ENCODE data around the gene SIPA1.

Gene SIPA1

DNA sequence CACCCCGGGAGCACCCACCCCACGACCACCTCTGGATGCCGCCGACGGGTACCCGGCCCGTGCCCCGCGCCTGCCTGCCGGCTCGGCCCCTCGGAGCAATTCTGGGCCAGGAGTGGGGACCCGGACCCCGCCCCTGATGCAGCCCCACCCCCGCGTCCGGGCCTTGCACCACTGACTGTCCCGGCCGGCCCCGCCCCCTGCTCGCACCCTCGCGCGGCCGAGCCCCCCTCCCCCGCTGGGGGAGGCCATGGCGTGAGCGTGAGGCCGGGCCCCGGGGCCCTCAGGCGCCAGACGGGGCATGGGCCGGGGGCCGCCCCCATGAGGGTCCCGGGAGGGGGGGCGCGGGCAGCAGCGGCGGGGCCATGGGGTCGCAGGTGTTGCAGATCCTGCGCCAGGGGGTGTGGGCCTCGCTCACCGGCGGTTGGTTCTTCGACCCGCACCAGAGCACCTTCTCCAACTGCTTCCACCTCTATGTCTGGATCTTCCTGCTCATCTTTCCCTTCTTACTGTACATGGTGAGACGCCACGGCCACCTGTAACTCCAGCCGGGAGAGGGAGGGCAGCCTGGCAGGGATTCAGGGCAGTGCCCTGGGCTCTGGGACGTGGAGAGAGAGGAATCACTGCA lies 21.8 kb upstream of the SIPA1 start:
- H3K9me3 ChIP-seq (ENCODE audit: insufficient read depth, low read length): no peaks in the 10 kb centered on the region
- peaks cover 38% of the 10 kb centered on the region for H3K4me1 ChIP-seq (ENCODE audit: insufficient read depth, insufficient read length)
- TF ChIP-seq ZNF274 (IDR thresholded peaks at IDR 0.05; ENCODE audit: low read depth, low read length) (no peak), SUZ12 (IDR thresholded peaks at IDR 0.05; ENCODE audit: extremely low read depth, insufficient read depth, insufficient read length) (no peak), YY1 (IDR thresholded peaks at IDR 0.05; ENCODE audit: insufficient read depth, insufficient read length) (no peak)
- no peak for DNase-seq (ENCODE audit: low read depth, low spot score)
- H3K36me3 ChIP-seq (ENCODE audit: insufficient read depth, insufficient read length, low read length): peaks cover 70% of the 10 kb centered on the region
- H3K27me3 ChIP-seq (ENCODE audit: insufficient read depth, insufficient read length): no peaks in the 10 kb centered on the region
- peak overlapping the region; percentile 98 for H3K9ac ChIP-seq (ENCODE audit: insufficient read length, low read depth)
- H3K4me3 ChIP-seq (ENCODE audit: insufficient read length, low read depth): peak overlapping the region; percentile 87

DNA sequence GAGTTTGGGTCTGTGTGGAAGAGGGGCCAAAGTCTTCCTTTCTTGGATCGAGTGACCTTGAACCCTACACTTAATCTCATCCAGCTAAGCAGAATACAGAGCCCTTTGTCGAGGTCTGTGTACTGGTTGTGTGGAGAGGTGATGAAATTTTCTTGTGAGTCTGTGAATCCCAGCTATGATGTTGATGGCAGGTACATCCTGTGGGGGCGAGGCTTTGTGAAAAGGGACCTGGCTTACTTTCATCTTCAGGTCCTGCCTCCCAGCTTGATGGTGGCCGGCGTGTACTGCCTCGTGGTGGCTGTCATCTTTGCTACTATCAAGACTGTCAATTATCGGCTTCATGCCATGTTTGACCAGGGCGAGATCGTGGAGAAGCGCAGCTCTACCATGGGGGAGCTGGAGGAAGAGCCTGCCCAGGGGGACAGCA lies 21.3 kb upstream of the SIPA1 start:
- Histone ChIP-seq H3K9ac (ENCODE audit: insufficient read length, low read depth) (peak overlapping the region; percentile 98), H3K4me3 (ENCODE audit: insufficient read length, low read depth) (peak overlapping the region; percentile 87), H3K9me3 (ENCODE audit: insufficient read depth, low read length) (no peaks in the 10 kb centered on the region), H3K27me3 (ENCODE audit: insufficient read depth, insufficient read length) (no peaks in the 10 kb centered on the region), H3K4me1 (ENCODE audit: insufficient read depth, insufficient read length) (peaks cover 35% of the 10 kb centered on the region), H3K36me3 (ENCODE audit: insufficient read depth, insufficient read length, low read length) (peaks cover 72% of the 10 kb centered on the region)
- DNase-seq (ENCODE audit: low read depth, low spot score): no peak
- TF ChIP-seq ZNF274 (IDR thresholded peaks at IDR 0.05; ENCODE audit: low read depth, low read length) (no peak), YY1 (IDR thresholded peaks at IDR 0.05; ENCODE audit: insufficient read depth, insufficient read length) (no peak), SUZ12 (IDR thresholded peaks at IDR 0.05; ENCODE audit: extremely low read depth, insufficient read depth, insufficient read length) (no peak)

DNA sequence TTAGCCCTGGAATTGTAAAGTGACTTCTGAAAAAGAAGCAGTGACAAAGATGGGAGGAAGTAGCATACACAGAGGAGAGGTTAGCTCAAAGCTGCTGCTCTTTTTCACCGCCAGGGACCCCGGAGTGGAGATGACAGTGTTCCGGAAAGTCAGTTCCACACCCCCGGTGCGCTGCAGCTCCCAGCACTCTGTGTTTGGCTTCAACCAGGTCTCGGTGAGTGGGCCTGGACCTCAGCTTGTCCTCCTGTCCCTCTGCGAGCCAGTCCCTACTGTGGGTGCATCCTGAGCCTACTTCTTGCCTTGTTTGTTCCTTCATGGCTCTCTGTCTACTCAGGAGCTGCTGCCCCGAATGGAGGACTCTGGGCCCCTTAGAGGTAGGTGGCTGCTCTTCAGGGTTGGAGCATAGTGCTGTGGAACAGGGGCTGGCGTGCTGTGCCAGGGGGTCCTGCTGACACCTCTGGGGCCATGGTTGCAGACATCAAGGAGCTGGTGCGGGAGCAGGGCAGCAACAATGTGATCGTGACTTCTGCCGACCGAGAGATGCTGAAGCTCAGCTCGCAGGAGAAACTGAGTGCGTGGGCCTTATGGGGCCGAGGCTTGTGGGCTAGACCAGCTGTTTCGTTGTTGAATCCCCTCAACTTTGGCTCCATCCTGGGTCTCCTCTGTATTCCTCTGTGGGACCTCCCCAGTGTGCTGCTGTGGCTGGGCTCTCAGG lies 20.6 kb upstream of the SIPA1 start:
- no peak for TF ChIP-seq YY1 (IDR thresholded peaks at IDR 0.05; ENCODE audit: insufficient read depth, insufficient read length)
- no peak for TF ChIP-seq SUZ12 (IDR thresholded peaks at IDR 0.05; ENCODE audit: extremely low read depth, insufficient read depth, insufficient read length)
- no peak for TF ChIP-seq ZNF274 (IDR thresholded peaks at IDR 0.05; ENCODE audit: low read depth, low read length)
- no peaks in the 10 kb centered on the region for H3K9me3 ChIP-seq (ENCODE audit: insufficient read depth, low read length)
- peaks cover 72% of the 10 kb centered on the region for H3K36me3 ChIP-seq (ENCODE audit: insufficient read depth, insufficient read length, low read length)
- no peak for DNase-seq (ENCODE audit: low read depth, low spot score)
- H3K27me3 ChIP-seq (ENCODE audit: insufficient read depth, insufficient read length): no peaks in the 10 kb centered on the region
- peaks cover 28% of the 10 kb centered on the region for H3K4me1 ChIP-seq (ENCODE audit: insufficient read depth, insufficient read length)
- H3K4me3 ChIP-seq (ENCODE audit: insufficient read length, low read depth): no peak overlapping the region
- peak overlapping the region; percentile 98 for H3K9ac ChIP-seq (ENCODE audit: insufficient read length, low read depth)

DNA sequence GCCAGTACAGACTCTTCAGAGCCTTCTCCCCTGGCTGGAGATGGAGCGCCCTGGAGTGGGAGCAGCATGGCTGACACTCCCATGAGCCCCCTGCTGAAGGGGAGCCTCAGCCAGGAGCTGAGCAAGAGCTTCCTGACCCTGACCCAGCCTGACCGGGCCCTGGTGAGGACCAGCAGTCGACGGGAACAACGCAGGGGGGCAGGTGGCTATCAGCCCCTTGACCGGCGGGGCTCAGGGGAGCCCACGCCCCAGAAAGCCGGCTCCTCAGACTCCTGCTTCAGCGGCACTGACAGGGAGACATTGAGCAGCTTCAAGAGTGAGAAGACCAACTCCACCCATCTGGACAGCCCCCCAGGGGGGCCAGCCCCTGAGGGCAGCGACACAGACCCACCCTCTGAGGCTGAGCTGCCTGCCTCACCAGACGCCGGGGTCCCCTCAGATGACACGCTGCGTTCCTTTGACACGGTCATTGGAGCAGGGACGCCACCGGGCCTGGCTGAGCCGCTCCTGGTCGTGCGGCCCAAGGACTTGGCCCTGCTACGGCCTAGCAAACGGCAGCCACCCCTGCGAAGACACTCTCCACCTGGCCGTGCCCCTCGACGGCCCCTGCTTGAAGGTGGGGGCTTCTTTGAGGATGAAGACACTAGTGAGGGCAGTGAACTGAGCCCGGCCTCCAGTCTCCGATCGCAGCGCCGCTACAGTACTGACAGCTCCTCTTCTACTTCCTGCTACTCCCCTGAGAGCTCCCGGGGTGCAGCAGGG lies 19.7 kb upstream of the SIPA1 start:
- TF ChIP-seq SUZ12 (IDR thresholded peaks at IDR 0.05; ENCODE audit: extremely low read depth, insufficient read depth, insufficient read length) (no peak), ZNF274 (IDR thresholded peaks at IDR 0.05; ENCODE audit: low read depth, low read length) (no peak), YY1 (IDR thresholded peaks at IDR 0.05; ENCODE audit: insufficient read depth, insufficient read length) (no peak)
- H3K36me3 ChIP-seq (ENCODE audit: insufficient read depth, insufficient read length, low read length): peaks cover 69% of the 10 kb centered on the region
- DNase-seq (ENCODE audit: low read depth, low spot score): no peak
- H3K4me1 ChIP-seq (ENCODE audit: insufficient read depth, insufficient read length): peaks cover 19% of the 10 kb centered on the region
- no peaks in the 10 kb centered on the region for H3K27me3 ChIP-seq (ENCODE audit: insufficient read depth, insufficient read length)
- H3K9me3 ChIP-seq (ENCODE audit: insufficient read depth, low read length): no peaks in the 10 kb centered on the region
- H3K4me3 ChIP-seq (ENCODE audit: insufficient read length, low read depth): no peak overlapping the region
- H3K9ac ChIP-seq (ENCODE audit: insufficient read length, low read depth): no peak overlapping the region

DNA sequence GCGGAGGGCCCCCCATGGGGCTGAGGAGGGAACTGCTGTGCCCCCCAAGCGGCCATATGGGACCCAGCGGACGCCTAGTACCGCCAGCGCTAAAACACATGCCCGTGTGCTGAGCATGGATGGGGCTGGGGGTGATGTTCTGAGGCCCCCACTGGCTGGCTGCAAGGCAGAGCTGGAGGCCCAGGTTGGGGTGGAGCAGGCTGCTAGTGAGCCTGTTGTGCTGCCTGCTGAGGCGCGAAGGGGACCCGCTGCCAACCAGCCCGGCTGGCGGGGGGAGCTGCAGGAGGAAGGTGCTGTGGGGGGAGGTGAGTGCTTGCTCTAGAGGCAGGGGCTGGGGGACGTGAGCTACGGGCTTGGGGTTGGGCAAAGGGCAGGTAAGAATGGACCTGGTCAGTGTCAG lies 19.1 kb upstream of the SIPA1 start:
- H3K36me3 ChIP-seq (ENCODE audit: insufficient read depth, insufficient read length, low read length): peaks cover 73% of the 10 kb centered on the region
- H3K4me3 ChIP-seq (ENCODE audit: insufficient read length, low read depth): no peak overlapping the region
- peaks cover 16% of the 10 kb centered on the region for H3K4me1 ChIP-seq (ENCODE audit: insufficient read depth, insufficient read length)
- H3K9me3 ChIP-seq (ENCODE audit: insufficient read depth, low read length): no peaks in the 10 kb centered on the region
- H3K27me3 ChIP-seq (ENCODE audit: insufficient read depth, insufficient read length): no peaks in the 10 kb centered on the region
- no peak for TF ChIP-seq YY1 (IDR thresholded peaks at IDR 0.05; ENCODE audit: insufficient read depth, insufficient read length)
- no peak for TF ChIP-seq ZNF274 (IDR thresholded peaks at IDR 0.05; ENCODE audit: low read depth, low read length)
- TF ChIP-seq SUZ12 (IDR thresholded peaks at IDR 0.05; ENCODE audit: extremely low read depth, insufficient read depth, insufficient read length): no peak
- DNase-seq (ENCODE audit: low read depth, low spot score): no peak
- H3K9ac ChIP-seq (ENCODE audit: insufficient read length, low read depth): no peak overlapping the region

DNA sequence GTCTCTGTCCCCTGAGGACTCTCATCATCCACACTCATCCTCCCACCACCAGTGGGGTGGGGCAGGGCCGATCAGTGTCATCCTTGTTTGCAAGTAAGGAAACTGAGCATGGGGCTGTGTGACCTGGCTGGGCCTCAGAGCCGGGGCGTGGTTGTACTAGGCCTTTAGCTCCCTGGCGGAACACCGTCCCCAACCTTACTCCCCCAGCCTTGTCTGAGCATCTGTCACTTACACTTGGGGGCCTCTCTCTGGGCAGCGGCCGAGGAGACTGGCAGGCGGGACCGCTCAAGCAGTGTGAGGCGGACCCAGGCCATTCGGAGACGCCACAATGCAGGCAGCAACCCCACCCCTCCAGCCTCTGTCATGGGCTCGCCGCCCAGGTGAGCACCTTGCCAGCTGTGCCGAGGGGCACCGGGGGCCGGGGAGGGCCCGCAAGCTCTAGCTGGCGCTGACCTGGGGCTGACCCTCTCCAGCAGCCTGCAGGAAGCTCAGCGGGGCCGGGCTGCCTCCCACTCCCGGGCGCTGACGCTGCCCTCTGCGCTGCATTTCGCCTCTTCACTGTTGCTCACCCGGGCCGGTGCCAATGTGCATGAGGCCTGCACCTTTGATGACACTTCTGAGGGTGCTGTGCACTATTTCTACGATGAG lies 18.5 kb upstream of the SIPA1 start:
- Histone ChIP-seq H3K4me1 (ENCODE audit: insufficient read depth, insufficient read length) (peaks cover 20% of the 10 kb centered on the region), H3K9ac (ENCODE audit: insufficient read length, low read depth) (peak overlapping the region; percentile 56), H3K27me3 (ENCODE audit: insufficient read depth, insufficient read length) (no peaks in the 10 kb centered on the region), H3K9me3 (ENCODE audit: insufficient read depth, low read length) (no peaks in the 10 kb centered on the region), H3K36me3 (ENCODE audit: insufficient read depth, insufficient read length, low read length) (peaks cover 79% of the 10 kb centered on the region), H3K4me3 (ENCODE audit: insufficient read length, low read depth) (no peak overlapping the region)
- no peak for DNase-seq (ENCODE audit: low read depth, low spot score)
- TF ChIP-seq SUZ12 (IDR thresholded peaks at IDR 0.05; ENCODE audit: extremely low read depth, insufficient read depth, insufficient read length) (no peak), ZNF274 (IDR thresholded peaks at IDR 0.05; ENCODE audit: low read depth, low read length) (no peak), YY1 (IDR thresholded peaks at IDR 0.05; ENCODE audit: insufficient read depth, insufficient read length) (no peak)
